ENCODE results near the gene PCNT.
"Not testable (repeated sequence)": the region's sequence is repeated elsewhere in the genome, so short reads cannot be mapped to it uniquely, and the experiment has no call there.

The PCNT gene

GRCh38 chr21:46393451-46393940 is 69.5 kb downstream of the PCNT start:
- no peak overlapping the region for H3K4me3 ChIP-seq (ENCODE audit: low read depth, low read length)
- no peak for DNase-seq (ENCODE audit: low read depth)

GRCh38 chr21:46393941-46394594 is 70.1 kb downstream of the PCNT start:
- no peak for DNase-seq (ENCODE audit: low read depth)
- H3K4me3 ChIP-seq (ENCODE audit: low read depth, low read length) = no peak overlapping the region

- no peak overlapping the region for H3K4me3 ChIP-seq (ENCODE audit: low read depth, low read length)
- DNase-seq (ENCODE audit: low read depth) = no peak
Observed at GRCh38 chr21:46394595-46395104, 70.7 kb downstream of the PCNT start.

GRCh38 chr21:46397211-46397905 is 73.4 kb downstream of the PCNT start:
- no peak overlapping the region for H3K4me3 ChIP-seq (ENCODE audit: low read depth, low read length)
- DNase-seq (ENCODE audit: low read depth) = no peak

GRCh38 chr21:46397993-46398392 is 74.0 kb downstream of the PCNT start:
- no peak for DNase-seq (ENCODE audit: low read depth)
- H3K4me3 ChIP-seq (ENCODE audit: low read depth, low read length) = no peak overlapping the region

GRCh38 chr21:46399129-46399528 is 75.2 kb downstream of the PCNT start:
- DNase-seq (ENCODE audit: low read depth) = no peak
- no peak overlapping the region for H3K4me3 ChIP-seq (ENCODE audit: low read depth, low read length)

- DNase-seq (ENCODE audit: low read depth) = no peak
- H3K4me3 ChIP-seq (ENCODE audit: low read depth, low read length) = no peak overlapping the region
Observed at GRCh38 chr21:46399686-46400085, 75.7 kb downstream of the PCNT start.

- H3K4me3 ChIP-seq (ENCODE audit: low read depth, low read length) = no peak overlapping the region
- no peak for DNase-seq (ENCODE audit: low read depth)
Observed at GRCh38 chr21:46401186-46401910, 77.4 kb downstream of the PCNT start.

- no peak overlapping the region for H3K4me3 ChIP-seq (ENCODE audit: low read depth, low read length)
- DNase-seq (ENCODE audit: low read depth) = no peak
Observed at GRCh38 chr21:46402421-46402820, 78.5 kb downstream of the PCNT start.

GRCh38 chr21:46403234-46403811 is 79.4 kb downstream of the PCNT start:
- not testable (repeated sequence) for H3K4me3 ChIP-seq (ENCODE audit: low read depth, low read length)

GRCh38 chr21:46404306-46404705 is 80.3 kb downstream of the PCNT start:
- no peak for DNase-seq (ENCODE audit: low read depth)

More at GRCh38 chr21:46403234-46403811, 79.4 kb downstream of the PCNT start:
- not testable (repeated sequence) for DNase-seq (ENCODE audit: low read depth)

GRCh38 chr21:46406001-46406400 is 82.0 kb downstream of the PCNT start:
- no peak overlapping the region for H3K4me3 ChIP-seq (ENCODE audit: low read depth, low read length)
- DNase-seq (ENCODE audit: low read depth) = no peak

More at GRCh38 chr21:46404306-46404705, 80.3 kb downstream of the PCNT start:
- H3K4me3 ChIP-seq (ENCODE audit: low read depth, low read length) = no peak overlapping the region

GRCh38 chr21:46409641-46410406 is 85.9 kb downstream of the PCNT start:
- H3K4me3 ChIP-seq (ENCODE audit: low read depth, low read length) = no peak overlapping the region

GRCh38 chr21:46410516-46410915 is 86.6 kb downstream of the PCNT start:
- no peak overlapping the region for H3K4me3 ChIP-seq (ENCODE audit: low read depth, low read length)
- DNase-seq (ENCODE audit: low read depth) = no peak

More at GRCh38 chr21:46409641-46410406, 85.9 kb downstream of the PCNT start:
- no peak for DNase-seq (ENCODE audit: low read depth)

- no peak for DNase-seq (ENCODE audit: low read depth)
- no peak overlapping the region for H3K4me3 ChIP-seq (ENCODE audit: low read depth, low read length)
Observed at GRCh38 chr21:46411236-46411635, 87.3 kb downstream of the PCNT start.

- no peak for DNase-seq (ENCODE audit: low read depth)
- no peak overlapping the region for H3K4me3 ChIP-seq (ENCODE audit: low read depth, low read length)
Observed at GRCh38 chr21:46411691-46412090, 87.7 kb downstream of the PCNT start.

GRCh38 chr21:46412521-46413364 is 88.8 kb downstream of the PCNT start:
- DNase-seq (ENCODE audit: low read depth) = no peak
- H3K4me3 ChIP-seq (ENCODE audit: low read depth, low read length) = no peak overlapping the region

GRCh38 chr21:46413365-46413696 is 89.4 kb downstream of the PCNT start:
- H3K4me3 ChIP-seq (ENCODE audit: low read depth, low read length) = no peak overlapping the region
- no peak for DNase-seq (ENCODE audit: low read depth)
